Thyroid gland (tissue), 4 donors: Measurements from ENCODE around the gene CFAP58. TPM values are rescaled to one million over a fixed set of nuclear protein-coding genes. Genes with fewer than 3 reads are reported as not detected.
"Not testable (repeated sequence)": the region's sequence is repeated elsewhere in the genome, so short reads cannot be mapped to it uniquely, and the experiment has no call there.

Experiments
- DNase-seq, 2 donors: peaks; one replicate each; pipeline ENCODE4 v3.0.0-alpha.2; 2019
- H3K27ac ChIP-seq, 3 donors: fragments of 200-600 bp; sonication (generic); 1 replicate in 2 of 3; 2 replicates in 1 of 3; pipeline ENCODE4 v1.5.1; 2016 to 2019; ENCODE audit warnings: mild to moderate bottlenecking in 1 of 3, moderate library complexity in 1 of 3
- H3K27me3 ChIP-seq: fragments of 200-600 bp; sonication (generic); one replicate; pipeline ENCODE4 v1.5.1; 2019
- H3K36me3 ChIP-seq, 2 donors: fragments of 200-600 bp; sonication (generic); one replicate each; pipeline ENCODE4 v1.5.1; 2016 to 2019
- H3K4me1 ChIP-seq, 2 donors: fragments of 200-600 bp; sonication (generic); one replicate each; pipeline ENCODE4 v1.5.1; 2017 to 2019
- H3K4me3 ChIP-seq, 3 donors: fragments of 200-600 bp; sonication (generic); replicated peaks in 1 of 3; 1 replicate in 2 of 3; 2 replicates in 1 of 3; pipeline ENCODE4 v1.5.1; 2016; ENCODE audit warnings: mild to moderate bottlenecking in 1 of 3
- H3K9me3 ChIP-seq: fragments of 200-600 bp; sonication (generic); one replicate; pipeline ENCODE4 v1.5.1; 2017
- CTCF ChIP-seq, 6 experiments: fragments of 200-600 bp in 3 of 6; fragments of 450-650 bp in 3 of 6; sonication (generic) in 3 of 6; IDR thresholded peaks; one replicate each; pipeline ENCODE4 v1.5.1; 2016 to 2019; ENCODE audit warnings: antibody characterized with exemption in 6 of 6, mild to moderate bottlenecking in 2 of 6, inconsistent platforms in 1 of 6, moderate library complexity in 1 of 6
- POLR2A ChIP-seq, 2 donors: fragments of 450-650 bp; IDR thresholded peaks; one replicate each; pipeline ENCODE4 v1.6.1; 2017; ENCODE audit warnings: antibody characterized with exemption in 2 of 2, mild to moderate bottlenecking in 2 of 2, moderate library complexity in 1 of 2
- WGBS, 2 donors: methylation state at CpG; one replicate each; pipeline ENCODE4 v1.1.5; 2017; 5-methylcytosine and 5-hydroxymethylcytosine counted together
- intact Hi-C: fragments of 100-400 bp; cut with DNase I; formaldehyde crosslinking; loops from one replicate; pipeline ENCODE4 v1.15.1; 2023
- total RNA-seq, 4 donors: library from RNA; depleted of rRNA; stranded (reverse); fragments of >200 nt; gene quantifications; one replicate each; pipeline ENCODE4 v1.2.3, GENCODE V29; 2016

The CFAP58 gene
- total RNA-seq, 4 donors from 2014 or later: 1.0 to 1.6 (median 1.2) TPM

DNA sequence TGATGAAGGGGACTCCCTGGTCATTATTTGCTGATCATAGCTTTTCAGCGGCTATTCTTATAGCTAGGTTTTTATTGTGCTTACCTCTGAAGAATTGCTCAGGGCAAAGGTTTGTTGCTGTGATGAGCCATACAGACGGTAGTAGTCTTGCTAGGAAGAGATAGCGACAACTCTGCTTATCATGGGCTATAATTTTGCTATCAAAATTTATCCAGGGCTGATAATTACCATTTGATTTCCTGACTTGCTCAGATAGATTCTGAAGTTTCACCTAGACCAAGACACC, 103.9 kb downstream of the CFAP58 start:
- Histone ChIP-seq H3K27ac (no peak overlapping the region), H3K4me1 (peaks cover 6 to 9% of the 10 kb centered on the region in 2 donors), H3K27me3 (no peaks in the 10 kb centered on the region), H3K36me3 (no peaks in the 10 kb centered on the region), H3K4me3 (no peak overlapping the region), H3K9me3 (no peaks in the 10 kb centered on the region)
- no peak for DNase-seq
- WGBS, 2 donors: 93 to 94% methylated on average over 3 of the region's 3 CpGs
- intact Hi-C loops: no loop called here
- TF ChIP-seq POLR2A (IDR thresholded peaks at IDR 0.05) (no peak), CTCF (IDR thresholded peaks at IDR 0.05) (no peak)

- H3K9me3 ChIP-seq, H3K36me3 ChIP-seq, DNase-seq, H3K27ac ChIP-seq, H3K4me3 ChIP-seq, H3K4me1 ChIP-seq, intact Hi-C loops, H3K27me3 ChIP-seq: not testable (repeated sequence)
Observed at GRCh38 chr10:104465575-104465974, 111.9 kb downstream of the CFAP58 start.

- DNase-seq, H3K4me3 ChIP-seq, H3K27ac ChIP-seq, H3K36me3 ChIP-seq, intact Hi-C loops, H3K27me3 ChIP-seq, H3K9me3 ChIP-seq, H3K4me1 ChIP-seq: not testable (repeated sequence)
- 89 to 91% methylated on average over 2 of the region's 2 CpGs for WGBS, 2 donors
Observed at GRCh38 chr10:104468818-104469217, 115.2 kb downstream of the CFAP58 start.

- no peak overlapping the region for H3K27ac ChIP-seq
Observed at GRCh38 chr10:104472505-104472904, 118.9 kb downstream of the CFAP58 start.

GRCh38 chr10:104472957-104473745, 119.5 kb downstream of the CFAP58 start:
- Histone ChIP-seq H3K9me3 (no peaks in the 10 kb centered on the region), H3K27ac (no peak overlapping the region), H3K4me3 (no peak overlapping the region), H3K4me1 (no peaks in the 10 kb centered on the region), H3K27me3 (no peaks in the 10 kb centered on the region), H3K36me3 (no peaks in the 10 kb centered on the region)
- intact Hi-C loops: no loop called here
- DNase-seq: no peak
- no peak for TF ChIP-seq POLR2A (IDR thresholded peaks at IDR 0.05)
- no peak for TF ChIP-seq CTCF (IDR thresholded peaks at IDR 0.05)
- WGBS, 2 donors: 63 to 68% methylated on average over 2 of the region's 2 CpGs

More at GRCh38 chr10:104472505-104472904, 118.9 kb downstream of the CFAP58 start:
- no peaks in the 10 kb centered on the region for H3K4me1 ChIP-seq
- H3K4me3 ChIP-seq: no peak overlapping the region
- 90 to 91% methylated on average over 1 of the region's 1 CpG for WGBS, 2 donors
- TF ChIP-seq POLR2A (IDR thresholded peaks at IDR 0.05) (no peak), CTCF (IDR thresholded peaks at IDR 0.05) (no peak)
- no peaks in the 10 kb centered on the region for H3K27me3 ChIP-seq
- intact Hi-C loops: no loop called here
- no peak for DNase-seq
- no peaks in the 10 kb centered on the region for H3K36me3 ChIP-seq
- H3K9me3 ChIP-seq: no peaks in the 10 kb centered on the region

DNA sequence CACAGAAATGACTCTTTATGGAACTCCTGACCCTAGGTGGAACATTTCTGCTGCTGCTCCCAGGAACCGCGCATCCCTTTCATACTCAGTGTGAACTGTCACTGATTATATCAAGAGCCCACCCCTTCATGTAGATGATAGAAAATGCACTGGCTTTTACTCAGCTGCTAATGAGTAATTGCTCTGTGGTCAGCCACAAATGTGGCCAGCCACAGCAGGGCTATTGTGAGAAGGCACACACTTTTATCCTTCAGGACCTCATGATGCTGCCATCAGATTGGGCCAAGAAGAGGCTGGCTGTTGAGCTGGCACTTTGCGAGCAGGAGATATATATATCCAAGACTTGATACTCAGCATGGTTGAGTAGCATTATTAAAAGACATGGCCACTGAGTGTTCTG, 124.7 kb downstream of the CFAP58 start:
- no peaks in the 10 kb centered on the region for H3K36me3 ChIP-seq
- H3K4me1 ChIP-seq: no peaks in the 10 kb centered on the region
- H3K4me3 ChIP-seq: no peak overlapping the region
- H3K9me3 ChIP-seq: no peaks in the 10 kb centered on the region
- no peak for DNase-seq
- H3K27ac ChIP-seq: no peak overlapping the region
- WGBS, 2 donors: 94 to 98% methylated on average over 3 of the region's 3 CpGs
- TF ChIP-seq CTCF (IDR thresholded peaks at IDR 0.05): no peak
- TF ChIP-seq POLR2A (IDR thresholded peaks at IDR 0.05): no peak
- intact Hi-C loops: no loop called here
- H3K27me3 ChIP-seq: no peaks in the 10 kb centered on the region
